ENCODE results near the gene DSCAML1. TPM values are rescaled to one million over a fixed set of nuclear protein-coding genes. Genes with fewer than 3 reads are reported as not detected.

The DSCAML1 gene
- total RNA-seq, 1 experiment from 2014 or later = not detected

DNA sequence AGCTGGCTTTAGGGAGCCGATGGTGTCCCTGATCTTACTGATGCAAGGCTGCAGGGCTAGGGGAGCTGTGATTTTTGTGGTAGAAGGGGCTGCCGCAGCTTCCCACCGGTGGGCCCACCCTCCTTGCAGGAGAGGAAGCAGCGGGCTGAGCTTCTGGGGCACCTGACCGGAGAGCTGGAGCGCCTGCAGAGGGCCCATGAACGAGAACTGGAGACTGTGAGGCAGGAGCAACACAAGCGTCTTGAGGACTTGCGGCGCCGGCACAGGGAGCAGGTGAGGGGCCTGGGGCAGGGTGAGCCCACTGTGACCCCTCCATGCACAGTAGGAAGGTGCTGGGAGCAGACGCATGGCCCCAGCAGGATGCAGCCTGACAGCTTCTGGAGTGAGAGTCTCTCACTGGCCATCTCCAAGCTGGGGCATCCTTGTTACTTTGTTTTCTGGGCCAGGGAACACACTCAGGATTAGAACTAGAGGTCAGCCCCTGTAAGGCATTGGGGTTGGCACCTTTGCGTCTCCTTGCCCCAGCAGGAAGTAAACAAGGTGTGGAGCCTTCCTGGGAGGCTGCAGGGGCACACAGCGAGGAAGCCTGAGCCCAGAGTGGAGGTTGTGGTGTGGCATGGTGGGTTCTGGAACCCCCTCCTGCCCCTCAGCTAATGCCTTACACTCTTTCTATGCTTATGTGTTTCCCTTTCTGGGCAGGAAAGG is 402.6 kb downstream of the DSCAML1 start:
- Histone ChIP-seq H3K4me1 (ENCODE audit: control insufficient read depth in 1 of 2, insufficient read depth in 2 of 2, low read length in 2 of 2) (peaks cover 0 to 3% of the 10 kb centered on the region in 2 experiments; a peak in 2 of 4 replicates), H3K79me2 (ENCODE audit: insufficient read depth, low read length) (no peaks in the 10 kb centered on the region), H3K4me2 (ENCODE audit: low read length) (no peak overlapping the region), H3K4me3 (replicated peaks in 1 of 2; ENCODE audit: low read depth in 1 of 2, low read length in 2 of 2) (no peak overlapping the region), H3K9ac (ENCODE audit: low read length) (no peak overlapping the region), H3K27ac (ENCODE audit: low read depth, low read length) (no peak overlapping the region), H3K9me3 (ENCODE audit: control insufficient read depth in 1 of 2, insufficient read depth in 1 of 2, low read depth in 1 of 2, low read length in 2 of 2) (no peaks in the 10 kb centered on the region), H2AFZ (ENCODE audit: low read depth, low read length, poor library complexity, severe bottlenecking) (no peak overlapping the region), H3K27me3 (ENCODE audit: insufficient read depth, low read length) (no peaks in the 10 kb centered on the region), H4K20me1 (ENCODE audit: insufficient read depth) (no peaks in the 10 kb centered on the region), H3K36me3 (ENCODE audit: control insufficient read depth in 1 of 2, insufficient read depth in 2 of 2, low read length in 2 of 2) (peaks cover 8 to 15% of the 10 kb centered on the region in 2 experiments), H3K9me2 (ENCODE audit: insufficient read depth) (no peaks in the 10 kb centered on the region)
- CTCF ChIA-PET = no interaction called here
- no peak for TF ChIP-seq EZH2phosphoT487 (IDR thresholded peaks at IDR 0.05; ENCODE audit: borderline replicate concordance)
- TF ChIP-seq, protein P1, sequence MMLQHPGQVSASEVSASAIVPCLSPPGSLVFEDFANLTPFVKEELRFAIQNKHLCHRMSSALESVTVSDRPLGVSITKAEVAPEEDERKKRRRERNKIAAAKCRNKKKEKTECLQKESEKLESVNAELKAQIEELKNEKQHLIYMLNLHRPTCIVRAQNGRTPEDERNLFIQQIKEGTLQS (IDR thresholded peaks at IDR 0.05) = no peak
- TF ChIP-seq, protein P2, sequence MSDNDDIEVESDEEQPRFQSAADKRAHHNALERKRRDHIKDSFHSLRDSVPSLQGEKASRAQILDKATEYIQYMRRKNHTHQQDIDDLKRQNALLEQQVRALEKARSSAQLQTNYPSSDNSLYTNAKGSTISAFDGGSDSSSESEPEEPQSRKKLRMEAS (IDR thresholded peaks at IDR 0.05) = no peak
- TF ChIP-seq EZH2 (IDR thresholded peaks at IDR 0.05) = no peak
- TF ChIP-seq ELF1 (IDR thresholded peaks at IDR 0.05; ENCODE audit: borderline replicate concordance, low read depth) = no peak
- TF ChIP-seq FOSL1 (IDR thresholded peaks at IDR 0.05; ENCODE audit: low read depth) = no peak
- no peak for TF ChIP-seq SIN3A (IDR thresholded peaks at IDR 0.05; ENCODE audit: low read depth)
- no peak for TF ChIP-seq POLR2A (IDR thresholded peaks at IDR 0.05; ENCODE audit: borderline replicate concordance, extremely low read depth, insufficient read depth, insufficient read length)
- no peak for TF ChIP-seq CBX3 (IDR thresholded peaks at IDR 0.05; ENCODE audit: low read depth)
- TF ChIP-seq ZNF274 (IDR thresholded peaks at IDR 0.05; ENCODE audit: low read depth, low read length) = no peak
- TF ChIP-seq, protein P3, sequence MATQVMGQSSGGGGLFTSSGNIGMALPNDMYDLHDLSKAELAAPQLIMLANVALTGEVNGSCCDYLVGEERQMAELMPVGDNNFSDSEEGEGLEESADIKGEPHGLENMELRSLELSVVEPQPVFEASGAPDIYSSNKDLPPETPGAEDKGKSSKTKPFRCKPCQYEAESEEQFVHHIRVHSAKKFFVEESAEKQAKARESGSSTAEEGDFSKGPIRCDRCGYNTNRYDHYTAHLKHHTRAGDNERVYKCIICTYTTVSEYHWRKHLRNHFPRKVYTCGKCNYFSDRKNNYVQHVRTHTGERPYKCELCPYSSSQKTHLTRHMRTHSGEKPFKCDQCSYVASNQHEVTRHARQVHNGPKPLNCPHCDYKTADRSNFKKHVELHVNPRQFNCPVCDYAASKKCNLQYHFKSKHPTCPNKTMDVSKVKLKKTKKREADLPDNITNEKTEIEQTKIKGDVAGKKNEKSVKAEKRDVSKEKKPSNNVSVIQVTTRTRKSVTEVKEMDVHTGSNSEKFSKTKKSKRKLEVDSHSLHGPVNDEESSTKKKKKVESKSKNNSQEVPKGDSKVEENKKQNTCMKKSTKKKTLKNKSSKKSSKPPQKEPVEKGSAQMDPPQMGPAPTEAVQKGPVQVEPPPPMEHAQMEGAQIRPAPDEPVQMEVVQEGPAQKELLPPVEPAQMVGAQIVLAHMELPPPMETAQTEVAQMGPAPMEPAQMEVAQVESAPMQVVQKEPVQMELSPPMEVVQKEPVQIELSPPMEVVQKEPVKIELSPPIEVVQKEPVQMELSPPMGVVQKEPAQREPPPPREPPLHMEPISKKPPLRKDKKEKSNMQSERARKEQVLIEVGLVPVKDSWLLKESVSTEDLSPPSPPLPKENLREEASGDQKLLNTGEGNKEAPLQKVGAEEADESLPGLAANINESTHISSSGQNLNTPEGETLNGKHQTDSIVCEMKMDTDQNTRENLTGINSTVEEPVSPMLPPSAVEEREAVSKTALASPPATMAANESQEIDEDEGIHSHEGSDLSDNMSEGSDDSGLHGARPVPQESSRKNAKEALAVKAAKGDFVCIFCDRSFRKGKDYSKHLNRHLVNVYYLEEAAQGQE (IDR thresholded peaks at IDR 0.05; ENCODE audit: low read depth) = no peak
- TF ChIP-seq POLR2AphosphoS5 (IDR thresholded peaks at IDR 0.05; ENCODE audit: low read depth, low read length) = no peak
- RAD21 ChIA-PET (ENCODE audit: low non-redundant PET in 1 of 2, low total read pairs in 2 of 2, uncharacterized antibody in 2 of 2, unreplicated experiment in 2 of 2) = no interaction called here
- BruUV-seq (replicated peaks) = no TSS peak
- no peak for DNase-seq (ENCODE audit: low read depth, low spot score)
- intact Hi-C loops (cut with micrococcal nuclease) = no loop called here
- POLR2A ChIA-PET = no interaction called here
- no peak for ATAC-seq

Data from HCT116 (cell line).